ENCODE measurements around the gene ANKRD18A.

ANKRD18A gene

DNA sequence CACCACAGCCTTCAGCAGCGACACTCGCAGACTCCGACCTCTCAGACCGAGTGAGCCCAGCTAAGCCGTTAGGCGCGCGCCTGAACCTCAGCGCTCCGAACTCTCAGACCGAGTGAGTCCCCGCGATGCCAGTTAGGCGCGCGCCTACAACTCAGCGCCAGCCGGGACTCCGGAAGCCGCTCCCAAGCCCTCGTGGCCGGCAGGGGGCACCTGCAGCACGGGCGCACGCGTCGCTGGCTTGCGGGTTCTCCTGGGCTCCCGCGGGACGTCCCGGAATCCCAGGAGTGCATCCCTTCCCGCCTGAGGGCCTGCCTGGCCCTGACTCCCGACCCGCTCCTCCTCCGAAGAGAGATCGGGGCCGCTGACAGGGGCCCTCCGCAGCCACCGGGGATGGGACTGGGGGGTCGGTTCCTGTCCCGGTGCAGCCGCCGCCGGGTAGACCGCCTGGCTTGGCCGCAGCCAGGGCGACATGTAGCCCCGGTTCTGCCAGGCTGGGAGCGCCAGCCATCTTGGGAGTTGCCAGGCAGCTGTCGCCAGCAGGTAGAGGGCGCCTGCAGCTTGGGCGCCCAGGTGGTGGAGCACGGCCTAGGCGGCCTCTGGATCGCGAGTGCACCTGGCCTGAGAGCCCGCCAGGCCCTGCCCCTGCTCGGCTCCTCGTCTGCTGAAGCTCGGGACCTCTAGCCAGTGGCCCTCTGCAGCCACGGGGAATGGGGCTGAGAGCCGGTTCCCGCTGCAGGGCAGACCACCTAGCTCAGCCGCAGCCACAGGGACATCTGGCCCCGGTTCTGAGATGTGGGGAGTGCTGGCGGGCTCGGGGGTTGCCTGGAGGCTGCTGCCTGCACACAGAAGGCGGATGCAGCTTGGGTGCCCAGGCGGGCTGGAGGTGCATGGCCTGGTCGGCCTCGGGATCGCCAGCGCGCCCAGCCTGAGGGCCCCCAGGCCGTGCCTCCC is at the start of gene ANKRD18A:
Gene ANKRD18A (minus strand): TSS at position 114 of the 951 bp plus-strand sequence. CDS start 311 bp downstream, outside the sequence.
- peaks cover 13% of the 10 kb centered on the region for H3K4me1 Mint-ChIP-seq (ENCODE audit: low read depth)
- no peaks in the 10 kb centered on the region for H3K36me3 Mint-ChIP-seq
- H3K4me3 Mint-ChIP-seq: peak within 1 kb of the TSS; percentile 91
- peaks cover 26% of the 10 kb centered on the region for H3K27me3 Mint-ChIP-seq
- H3K9me3 Mint-ChIP-seq (ENCODE audit: low read depth): peaks cover 3% of the 10 kb centered on the region
- H3K27ac Mint-ChIP-seq: peak within 1 kb of the TSS; percentile 88

- Mint-ChIP-seq H3K9me3 (ENCODE audit: low read depth) (no peaks in the 10 kb centered on the region), H3K4me3 (no peak overlapping the region)
Measured at GRCh38 chr9:38668791-38669466, 48.5 kb upstream of the ANKRD18A start.

GRCh38 chr9:38662763-38663593 is 42.6 kb upstream of the ANKRD18A start:
- H3K4me3 Mint-ChIP-seq: no peak overlapping the region
- peaks cover 10% of the 10 kb centered on the region for H3K27me3 Mint-ChIP-seq
- no peak overlapping the region for H3K27ac Mint-ChIP-seq
- H3K4me1 Mint-ChIP-seq (ENCODE audit: low read depth): no peaks in the 10 kb centered on the region
- H3K9me3 Mint-ChIP-seq (ENCODE audit: low read depth): no peaks in the 10 kb centered on the region
- H3K36me3 Mint-ChIP-seq: no peaks in the 10 kb centered on the region

More at GRCh38 chr9:38668791-38669466, 48.5 kb upstream of the ANKRD18A start:
- Mint-ChIP-seq H3K36me3 (no peaks in the 10 kb centered on the region), H3K27ac (no peak overlapping the region), H3K27me3 (peaks cover 4% of the 10 kb centered on the region), H3K4me1 (ENCODE audit: low read depth) (peaks cover 3% of the 10 kb centered on the region)

- Mint-ChIP-seq H3K27me3 (peaks cover 11% of the 10 kb centered on the region), H3K4me3 (no peak overlapping the region), H3K27ac (no peak overlapping the region), H3K9me3 (ENCODE audit: low read depth) (no peaks in the 10 kb centered on the region), H3K36me3 (no peaks in the 10 kb centered on the region), H3K4me1 (ENCODE audit: low read depth) (no peaks in the 10 kb centered on the region)
Measured at GRCh38 chr9:38659538-38659937, 39.1 kb upstream of the ANKRD18A start.

DNA sequence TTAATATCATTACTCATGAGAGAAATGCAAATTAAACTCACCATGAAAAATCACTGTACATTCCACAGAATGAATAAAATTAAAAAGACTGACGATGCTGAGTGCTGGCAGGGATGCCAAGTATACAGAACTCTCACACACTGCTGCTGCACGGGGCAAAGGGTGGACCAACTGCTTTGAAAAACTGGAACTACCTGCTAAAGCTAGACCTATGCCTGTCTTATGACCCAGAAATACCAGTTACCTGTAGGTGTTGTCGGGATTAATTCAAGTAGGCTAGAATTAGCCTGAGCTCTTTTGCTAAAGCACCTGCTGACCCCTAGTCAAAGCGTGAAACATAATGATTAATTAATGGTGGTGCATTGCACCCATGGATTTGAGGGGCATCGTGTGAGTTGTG is 36.5 kb upstream of the ANKRD18A start:
- Mint-ChIP-seq H3K27ac (no peak overlapping the region), H3K27me3 (peaks cover 6% of the 10 kb centered on the region), H3K36me3 (no peaks in the 10 kb centered on the region), H3K9me3 (ENCODE audit: low read depth) (no peaks in the 10 kb centered on the region), H3K4me3 (no peak overlapping the region), H3K4me1 (ENCODE audit: low read depth) (no peaks in the 10 kb centered on the region)

DNA sequence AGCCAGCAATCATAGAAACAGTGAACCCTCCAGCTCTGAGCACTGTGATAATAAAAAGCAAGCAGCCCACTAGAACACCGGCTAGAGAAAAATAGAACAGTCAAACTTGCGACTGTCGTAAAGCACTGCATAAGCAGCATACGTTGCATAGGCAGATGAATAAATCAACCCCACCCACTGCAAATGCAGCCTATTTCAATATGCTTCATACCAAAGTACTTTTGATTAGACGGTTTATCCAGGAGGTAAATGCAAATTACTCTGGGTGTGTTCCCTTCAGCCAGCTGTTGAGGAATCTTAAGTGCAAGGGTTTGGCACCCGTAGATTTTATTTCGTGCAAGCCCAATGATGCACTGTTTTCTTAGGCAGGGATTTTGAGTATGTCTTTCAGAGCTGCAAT is 32.1 kb upstream of the ANKRD18A start:
- Mint-ChIP-seq H3K4me3 (no peak overlapping the region), H3K27me3 (peaks cover 6% of the 10 kb centered on the region), H3K9me3 (ENCODE audit: low read depth) (no peaks in the 10 kb centered on the region), H3K27ac (no peak overlapping the region), H3K36me3 (no peaks in the 10 kb centered on the region), H3K4me1 (ENCODE audit: low read depth) (no peaks in the 10 kb centered on the region)

- H3K9me3 Mint-ChIP-seq (ENCODE audit: low read depth): no peaks in the 10 kb centered on the region
- peaks cover 6% of the 10 kb centered on the region for H3K27me3 Mint-ChIP-seq
Measured at GRCh38 chr9:38652044-38652443, 31.6 kb upstream of the ANKRD18A start.

GRCh38 chr9:38651400-38652042 is 31.1 kb upstream of the ANKRD18A start:
- H3K9me3 Mint-ChIP-seq (ENCODE audit: low read depth): no peaks in the 10 kb centered on the region
- H3K36me3 Mint-ChIP-seq: no peaks in the 10 kb centered on the region

More at GRCh38 chr9:38652044-38652443, 31.6 kb upstream of the ANKRD18A start:
- H3K4me1 Mint-ChIP-seq (ENCODE audit: low read depth): no peaks in the 10 kb centered on the region
- H3K4me3 Mint-ChIP-seq: no peak overlapping the region
- no peak overlapping the region for H3K27ac Mint-ChIP-seq
- H3K36me3 Mint-ChIP-seq: no peaks in the 10 kb centered on the region

GRCh38 chr9:38650564-38650963 is 30.2 kb upstream of the ANKRD18A start:
- H3K36me3 Mint-ChIP-seq: no peaks in the 10 kb centered on the region
- H3K4me1 Mint-ChIP-seq (ENCODE audit: low read depth): no peaks in the 10 kb centered on the region
- no peaks in the 10 kb centered on the region for H3K9me3 Mint-ChIP-seq (ENCODE audit: low read depth)
- no peak overlapping the region for H3K4me3 Mint-ChIP-seq
- H3K27me3 Mint-ChIP-seq: peaks cover 4% of the 10 kb centered on the region
- H3K27ac Mint-ChIP-seq: no peak overlapping the region

More at GRCh38 chr9:38651400-38652042, 31.1 kb upstream of the ANKRD18A start:
- H3K4me3 Mint-ChIP-seq: no peak overlapping the region
- no peak overlapping the region for H3K27ac Mint-ChIP-seq
- peaks cover 6% of the 10 kb centered on the region for H3K27me3 Mint-ChIP-seq
- no peaks in the 10 kb centered on the region for H3K4me1 Mint-ChIP-seq (ENCODE audit: low read depth)

DNA sequence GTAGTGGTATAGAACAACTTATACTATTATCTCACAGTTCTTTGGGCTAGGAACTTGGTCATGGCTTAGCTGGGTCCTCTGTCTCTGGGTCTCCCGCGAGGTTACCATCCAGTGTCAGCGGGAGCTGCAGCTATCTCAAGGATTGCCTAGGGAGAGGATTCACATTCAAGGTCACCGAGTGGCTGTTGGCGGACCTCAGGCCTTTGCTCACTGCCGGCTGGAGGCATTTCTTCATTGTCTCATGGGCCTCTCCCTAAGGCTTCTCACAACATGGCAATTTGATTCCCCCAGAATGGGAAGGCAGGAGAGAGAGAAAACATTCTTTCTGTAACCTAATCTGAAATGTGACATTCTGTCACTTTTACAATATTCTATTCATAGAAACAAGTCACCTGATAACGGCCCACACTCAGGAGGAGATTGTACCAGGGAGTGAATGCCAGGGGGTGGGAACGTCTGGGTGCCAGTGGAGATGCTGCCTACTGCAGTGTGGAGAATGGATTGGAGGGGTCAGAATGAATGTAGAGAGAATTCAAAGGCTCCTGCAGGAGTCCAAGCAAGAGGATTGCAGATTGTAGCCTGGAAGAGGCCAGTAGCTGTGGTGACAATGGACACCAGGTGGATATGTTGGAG is 29.5 kb upstream of the ANKRD18A start:
- no peaks in the 10 kb centered on the region for H3K36me3 Mint-ChIP-seq
- H3K27ac Mint-ChIP-seq: no peak overlapping the region

GRCh38 chr9:38644601-38645000 is 24.2 kb upstream of the ANKRD18A start:
- no peak overlapping the region for H3K4me3 Mint-ChIP-seq
- H3K4me1 Mint-ChIP-seq (ENCODE audit: low read depth): no peaks in the 10 kb centered on the region
- H3K27me3 Mint-ChIP-seq: peaks cover 2% of the 10 kb centered on the region
- H3K27ac Mint-ChIP-seq: no peak overlapping the region
- no peaks in the 10 kb centered on the region for H3K9me3 Mint-ChIP-seq (ENCODE audit: low read depth)
- H3K36me3 Mint-ChIP-seq: no peaks in the 10 kb centered on the region

More for the DNA sequence above, 29.5 kb upstream of the ANKRD18A start:
- Mint-ChIP-seq H3K4me1 (ENCODE audit: low read depth) (no peaks in the 10 kb centered on the region), H3K27me3 (peaks cover 4% of the 10 kb centered on the region), H3K4me3 (no peak overlapping the region), H3K9me3 (ENCODE audit: low read depth) (no peaks in the 10 kb centered on the region)

DNA sequence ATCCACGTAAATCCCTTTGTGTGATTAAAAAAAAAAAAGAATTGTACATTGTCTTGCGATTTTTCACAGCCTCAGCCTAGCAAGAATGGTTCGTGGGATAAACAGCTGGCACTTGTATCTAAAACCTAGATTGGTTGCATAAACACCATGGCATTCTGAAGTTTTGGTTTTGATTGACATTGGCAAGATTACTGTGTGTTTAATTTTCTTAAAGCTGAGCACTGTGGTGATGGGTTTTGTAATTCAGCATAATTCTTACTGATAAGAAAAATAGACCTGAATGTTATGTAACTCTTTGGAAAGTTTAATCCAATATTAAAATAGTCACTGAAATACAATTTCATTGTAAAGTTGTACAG is 23.4 kb upstream of the ANKRD18A start:
- H3K27ac Mint-ChIP-seq: no peak overlapping the region
- H3K4me3 Mint-ChIP-seq: no peak overlapping the region
- H3K4me1 Mint-ChIP-seq (ENCODE audit: low read depth): no peaks in the 10 kb centered on the region
- no peaks in the 10 kb centered on the region for H3K36me3 Mint-ChIP-seq
- peaks cover 4% of the 10 kb centered on the region for H3K27me3 Mint-ChIP-seq
- H3K9me3 Mint-ChIP-seq (ENCODE audit: low read depth): no peaks in the 10 kb centered on the region

- Mint-ChIP-seq H3K27me3 (peaks cover 4% of the 10 kb centered on the region), H3K4me3 (no peak overlapping the region), H3K36me3 (no peaks in the 10 kb centered on the region), H3K4me1 (ENCODE audit: low read depth) (no peaks in the 10 kb centered on the region), H3K9me3 (ENCODE audit: low read depth) (no peaks in the 10 kb centered on the region), H3K27ac (no peak overlapping the region)
Measured at GRCh38 chr9:38642951-38643814, 22.8 kb upstream of the ANKRD18A start.

Data from activated naive CD8-positive, alpha-beta T cell (primary cell).